GM21367 (cell line): Measurements from ENCODE around the gene CFB.
"Not testable (repeated sequence)": the region's sequence is repeated elsewhere in the genome, so short reads cannot be mapped to it uniquely, and the experiment has no call there.

Experiments
- ATAC-seq: cut with Tn5 transposase; IDR thresholded peaks from one replicate; pipeline ENCODE4 v1.9.1; 2021; ENCODE audit not compliant: unreplicated experiment

The CFB gene

GRCh38 chr6:31970604-31971271, 24.8 kb downstream of the CFB start:
- no peak for ATAC-seq

GRCh38 chr6:31971279-31971992, 25.5 kb downstream of the CFB start:
- no peak for ATAC-seq

GRCh38 chr6:31971993-31972708, 26.3 kb downstream of the CFB start, which contains the start of gene DXO:
Gene DXO (minus strand): TSS chr6:31972138. CDS start chr6:31971675, 463 bp downstream.
- peak; percentile 68 for ATAC-seq

- no peak for ATAC-seq
Measured at GRCh38 chr6:31972709-31973350, 26.9 kb downstream of the CFB start.

- not testable (repeated sequence) for ATAC-seq
Measured at GRCh38 chr6:31976065-31976464, 30.2 kb downstream of the CFB start.

- ATAC-seq: no peak
Measured at GRCh38 chr6:31977816-31978431, 32.0 kb downstream of the CFB start.

- no peak for ATAC-seq
Measured at GRCh38 chr6:31978831-31979230, 32.9 kb downstream of the CFB start.

GRCh38 chr6:31979238-31979898, 33.5 kb downstream of the CFB start:
- ATAC-seq: no peak

- not testable (repeated sequence) for ATAC-seq
Measured at GRCh38 chr6:31980195-31980876, 34.4 kb downstream of the CFB start.

GRCh38 chr6:31980998-31981397, 35.1 kb downstream of the CFB start:
- ATAC-seq: not testable (repeated sequence)

GRCh38 chr6:31981744-31982143, 35.8 kb downstream of the CFB start, which contains the start of gene C4A:
Gene C4A (plus strand): TSS chr6:31982057. CDS start chr6:31982108, 51 bp downstream.
- not testable (repeated sequence) for ATAC-seq

GRCh38 chr6:31989363-31989762, 43.5 kb downstream of the CFB start:
- ATAC-seq: not testable (repeated sequence)

GRCh38 chr6:31994421-31994820, 48.5 kb downstream of the CFB start:
- not testable (repeated sequence) for ATAC-seq

- not testable (repeated sequence) for ATAC-seq
Measured at GRCh38 chr6:31996385-31996784, 50.5 kb downstream of the CFB start.
